Esophagus muscularis mucosa (tissue), 4 donors: ENCODE data around the gene BAIAP2L1.

Experiments used
- EP300 ChIP-seq: sonication (generic); formaldehyde crosslinking; IDR thresholded peaks from one replicate; pipeline ENCODE4 v1.6.1; 2017; ENCODE audit warnings: antibody characterized with exemption
- POLR2AphosphoS5 ChIP-seq, 2 donors: sonication (generic); formaldehyde crosslinking; IDR thresholded peaks; one replicate each; pipeline ENCODE4 v1.6.1; 2017; ENCODE audit warnings: antibody characterized with exemption in 2 of 2
- TF ChIP-seq, protein P1 (sequence below), 3 experiments: fragments of 200-600 bp in 2 of 3; fragments of 450-650 bp in 1 of 3; sonication (generic) in 2 of 3; IDR thresholded peaks; one replicate each; pipeline ENCODE4 v1.5.1; 2017 to 2019; ENCODE audit warnings: antibody characterized with exemption in 3 of 3, mild to moderate bottlenecking in 2 of 3, moderate library complexity in 1 of 3

DNA sequence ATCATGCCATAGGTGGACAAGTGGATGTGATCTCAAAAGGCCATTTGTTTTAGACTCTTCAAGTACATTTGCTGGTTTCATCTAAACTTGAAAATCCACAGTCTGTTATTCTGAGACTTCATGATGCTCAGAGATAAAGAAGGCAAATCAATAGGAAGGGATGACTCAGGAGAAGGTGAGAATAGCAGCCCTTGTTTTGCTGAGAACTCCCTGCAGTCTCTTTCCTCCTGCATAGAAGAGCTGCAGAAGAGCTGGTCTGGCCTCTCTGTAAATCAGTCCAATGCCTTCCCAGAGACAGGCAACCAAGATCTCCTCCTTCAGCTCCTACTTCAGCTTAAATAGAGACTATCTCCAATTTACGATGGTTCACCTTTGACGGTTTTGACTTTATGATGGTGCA is 4.0 kb upstream of the BAIAP2L1 start:
- TF ChIP-seq, protein P1, sequence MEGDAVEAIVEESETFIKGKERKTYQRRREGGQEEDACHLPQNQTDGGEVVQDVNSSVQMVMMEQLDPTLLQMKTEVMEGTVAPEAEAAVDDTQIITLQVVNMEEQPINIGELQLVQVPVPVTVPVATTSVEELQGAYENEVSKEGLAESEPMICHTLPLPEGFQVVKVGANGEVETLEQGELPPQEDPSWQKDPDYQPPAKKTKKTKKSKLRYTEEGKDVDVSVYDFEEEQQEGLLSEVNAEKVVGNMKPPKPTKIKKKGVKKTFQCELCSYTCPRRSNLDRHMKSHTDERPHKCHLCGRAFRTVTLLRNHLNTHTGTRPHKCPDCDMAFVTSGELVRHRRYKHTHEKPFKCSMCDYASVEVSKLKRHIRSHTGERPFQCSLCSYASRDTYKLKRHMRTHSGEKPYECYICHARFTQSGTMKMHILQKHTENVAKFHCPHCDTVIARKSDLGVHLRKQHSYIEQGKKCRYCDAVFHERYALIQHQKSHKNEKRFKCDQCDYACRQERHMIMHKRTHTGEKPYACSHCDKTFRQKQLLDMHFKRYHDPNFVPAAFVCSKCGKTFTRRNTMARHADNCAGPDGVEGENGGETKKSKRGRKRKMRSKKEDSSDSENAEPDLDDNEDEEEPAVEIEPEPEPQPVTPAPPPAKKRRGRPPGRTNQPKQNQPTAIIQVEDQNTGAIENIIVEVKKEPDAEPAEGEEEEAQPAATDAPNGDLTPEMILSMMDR (IDR thresholded peaks at IDR 0.05) = no peak
- TF ChIP-seq POLR2AphosphoS5 (IDR thresholded peaks at IDR 0.05) (no peak), EP300 (no peak)
